ENCODE data around the gene ITGBL1. TPM values are rescaled to one million over a fixed set of nuclear protein-coding genes. Genes with fewer than 3 reads are reported as not detected.

ITGBL1 gene
- total RNA-seq, 4 donors from 2014 or later: 26.4 to 81.4 (median 76.1) TPM

DNA sequence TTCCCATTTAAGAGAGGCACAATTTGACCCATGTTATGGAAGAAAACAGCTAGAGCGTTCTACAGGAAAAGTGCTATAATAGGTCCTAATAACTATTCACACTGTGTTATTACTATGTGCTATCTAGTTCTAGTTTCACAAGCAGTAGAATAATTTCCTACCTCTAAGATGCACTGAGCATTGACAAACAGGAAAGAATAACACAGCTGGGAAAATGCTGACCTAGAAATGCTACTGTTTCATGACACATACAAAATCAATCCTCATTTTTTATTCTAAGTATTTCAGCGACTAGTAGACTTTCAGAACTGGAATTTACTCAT is 259.5 kb downstream of the ITGBL1 start:
- Histone ChIP-seq H3K4me1 (peaks cover 0 to 4% (median 0%) of the 10 kb centered on the region in 4 donors), H3K27ac (no peak overlapping the region), H3K27me3 (no peaks in the 10 kb centered on the region), H3K36me3 (no peaks in the 10 kb centered on the region), H3K9me3 (no peaks in the 10 kb centered on the region), H3K4me3 (no peak overlapping the region)
- TF ChIP-seq EP300 (IDR thresholded peaks at IDR 0.05) (no peak), CTCF (IDR thresholded peaks at IDR 0.05) (no peak), POLR2A (IDR thresholded peaks at IDR 0.05) (no peak)
- DNase-seq (ENCODE audit: low spot score in 2 of 2): no peak
- 63 to 76% methylated on average over 2 of the region's 2 CpGs for WGBS, 2 donors

DNA sequence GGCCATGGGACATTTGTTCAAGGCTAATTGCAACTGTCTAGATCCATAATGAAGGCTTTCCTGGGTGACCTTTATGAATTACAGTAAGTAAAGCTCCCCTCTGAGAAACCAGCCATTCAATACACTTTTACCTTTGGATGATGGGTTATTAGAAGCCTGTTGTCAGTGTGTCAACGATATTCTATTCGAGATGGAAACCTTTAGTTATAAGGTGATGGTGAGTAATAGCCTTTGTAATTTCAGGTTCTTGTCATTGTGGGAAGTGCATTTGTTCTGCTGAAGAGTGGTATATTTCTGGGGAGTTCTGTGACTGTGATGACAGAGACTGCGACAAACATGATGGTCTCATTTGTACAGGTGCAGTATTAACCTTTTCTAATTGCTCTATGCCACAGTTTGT is 261.7 kb downstream of the ITGBL1 start:
- no peak for DNase-seq (ENCODE audit: low spot score in 2 of 2)
- TF ChIP-seq EP300 (IDR thresholded peaks at IDR 0.05) (no peak), CTCF (IDR thresholded peaks at IDR 0.05) (no peak), POLR2A (IDR thresholded peaks at IDR 0.05) (no peak)
- Histone ChIP-seq H3K9me3 (no peaks in the 10 kb centered on the region), H3K27me3 (no peaks in the 10 kb centered on the region), H3K27ac (no peak overlapping the region), H3K4me1 (peaks cover 0 to 4% (median 0%) of the 10 kb centered on the region in 4 donors), H3K36me3 (no peaks in the 10 kb centered on the region), H3K4me3 (no peak overlapping the region)
- WGBS, 2 donors: 93 to 94% methylated on average over 3 of the region's 3 CpGs

GRCh38 chr13:101717353-101717752 is 264.9 kb downstream of the ITGBL1 start:
- TF ChIP-seq POLR2A (IDR thresholded peaks at IDR 0.05) (no peak), EP300 (IDR thresholded peaks at IDR 0.05) (no peak)
- no peak overlapping the region for H3K27ac ChIP-seq
- no peak for DNase-seq (ENCODE audit: low spot score in 2 of 2)
- no peaks in the 10 kb centered on the region for H3K9me3 ChIP-seq
- WGBS, 2 donors: 85 to 88% methylated on average over 10 of the region's 10 CpGs
- H3K4me1 ChIP-seq: no peaks in the 10 kb centered on the region
- H3K36me3 ChIP-seq: no peaks in the 10 kb centered on the region
- H3K4me3 ChIP-seq: no peak overlapping the region
- no peaks in the 10 kb centered on the region for H3K27me3 ChIP-seq

DNA sequence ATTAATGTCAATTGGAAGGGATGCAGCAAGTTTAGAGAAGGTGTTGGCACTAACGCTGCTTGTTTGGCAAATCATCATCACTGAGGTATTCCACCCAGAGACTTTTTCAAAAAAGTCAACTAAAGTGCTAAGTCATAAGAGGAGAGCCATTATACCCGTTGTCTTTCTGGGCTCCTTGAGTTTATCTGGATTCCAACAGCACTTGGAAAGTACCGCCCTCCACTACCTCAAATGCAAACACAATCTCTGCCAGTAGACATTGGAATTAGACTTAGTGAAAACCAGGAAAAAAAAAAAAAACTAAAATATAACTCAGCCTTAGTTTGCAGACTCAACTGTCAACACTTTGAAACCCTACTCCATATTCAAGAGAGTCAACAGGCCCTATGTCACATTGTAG is 266.0 kb downstream of the ITGBL1 start:
- no peak overlapping the region for H3K27ac ChIP-seq

GRCh38 chr13:101726681-101727080 is 274.2 kb downstream of the ITGBL1 start:
- H3K4me1 ChIP-seq: no peaks in the 10 kb centered on the region
- no peaks in the 10 kb centered on the region for H3K9me3 ChIP-seq
- no peak overlapping the region for H3K27ac ChIP-seq
- no peak for TF ChIP-seq EP300 (IDR thresholded peaks at IDR 0.05)
- no peak for TF ChIP-seq POLR2A (IDR thresholded peaks at IDR 0.05)
- no peak for DNase-seq (ENCODE audit: low spot score in 2 of 2)
- no peak overlapping the region for H3K4me3 ChIP-seq
- WGBS, 2 donors: 87 to 89% methylated on average over 2 of the region's 2 CpGs
- no peaks in the 10 kb centered on the region for H3K36me3 ChIP-seq
- no peaks in the 10 kb centered on the region for H3K27me3 ChIP-seq

More for the DNA sequence above, 266.0 kb downstream of the ITGBL1 start:
- DNase-seq (ENCODE audit: low spot score in 2 of 2): no peak
- H3K36me3 ChIP-seq: no peaks in the 10 kb centered on the region
- TF ChIP-seq POLR2A (IDR thresholded peaks at IDR 0.05): no peak
- TF ChIP-seq EP300 (IDR thresholded peaks at IDR 0.05): no peak
- TF ChIP-seq CTCF (IDR thresholded peaks at IDR 0.05): no peak
- H3K9me3 ChIP-seq: no peaks in the 10 kb centered on the region
- H3K4me1 ChIP-seq: no peaks in the 10 kb centered on the region
- no peaks in the 10 kb centered on the region for H3K27me3 ChIP-seq
- no peak overlapping the region for H3K4me3 ChIP-seq
- WGBS, 2 donors: 81 to 83% methylated on average over 3 of the region's 3 CpGs

GRCh38 chr13:101727118-101727517 is 274.6 kb downstream of the ITGBL1 start:
- H3K27ac ChIP-seq: no peak overlapping the region
- H3K4me1 ChIP-seq: no peaks in the 10 kb centered on the region
- H3K4me3 ChIP-seq: no peak overlapping the region
- DNase-seq (ENCODE audit: low spot score in 2 of 2): no peak
- 24 to 49% methylated on average over 1 of the region's 1 CpG for WGBS, 2 donors
- H3K27me3 ChIP-seq: no peaks in the 10 kb centered on the region
- TF ChIP-seq POLR2A (IDR thresholded peaks at IDR 0.05) (no peak), CTCF (IDR thresholded peaks at IDR 0.05) (no peak), EP300 (IDR thresholded peaks at IDR 0.05) (no peak)
- H3K9me3 ChIP-seq: no peaks in the 10 kb centered on the region
- no peaks in the 10 kb centered on the region for H3K36me3 ChIP-seq

Measured in tibial nerve (tissue), 4 donors.